Uterus (tissue), 4 donors: ENCODE data around the gene TGIF1. TPM values are rescaled to one million over a fixed set of nuclear protein-coding genes. Genes with fewer than 3 reads are reported as not detected.

Experiments used
- DNase-seq, 2 donors: peaks; one replicate each; pipeline ENCODE4 v3.0.0-alpha.2; 2019 to 2020
- H3K27ac ChIP-seq, 2 donors: fragments of 200-600 bp; sonication (generic); 1 replicate in 1 of 2; 2 replicates in 1 of 2; pipeline ENCODE4 v1.5.1; 2016 to 2018
- H3K27me3 ChIP-seq, 2 donors: fragments of 200-600 bp; sonication (generic); one replicate each; pipeline ENCODE4 v1.5.1; 2018 to 2019; ENCODE audit warnings: control low read depth in 1 of 2
- H3K36me3 ChIP-seq, 2 donors: fragments of 200-600 bp; sonication (generic); one replicate each; pipeline ENCODE4 v1.5.1; 2019; ENCODE audit warnings: control low read depth in 1 of 2
- H3K4me1 ChIP-seq, 2 donors: fragments of 200-600 bp; sonication (generic); one replicate each; pipeline ENCODE4 v1.5.1; 2018 to 2019; ENCODE audit warnings: control low read depth in 1 of 2
- H3K4me3 ChIP-seq, 2 donors: fragments of 200-600 bp; sonication (generic); 1 replicate in 1 of 2; 2 replicates in 1 of 2; pipeline ENCODE4 v1.5.1; 2018 to 2019; ENCODE audit warnings: mild to moderate bottlenecking in 1 of 2
- H3K9me3 ChIP-seq, 2 donors: fragments of 200-600 bp; sonication (generic); one replicate each; pipeline ENCODE4 v1.5.1; 2019; ENCODE audit warnings: control low read depth in 1 of 2
- CTCF ChIP-seq, 4 experiments: fragments of 200-600 bp in 2 of 4; fragments of 450-650 bp in 2 of 4; sonication (generic) in 2 of 4; IDR thresholded peaks; one replicate each; pipeline ENCODE4 v1.5.1; 2016 to 2019; ENCODE audit warnings: antibody characterized with exemption in 4 of 4, mild to moderate bottlenecking in 2 of 4, moderate library complexity in 1 of 4
- POLR2A ChIP-seq, 2 donors: fragments of 450-650 bp; IDR thresholded peaks; one replicate each; pipeline ENCODE4 v1.6.1; 2016; ENCODE audit warnings: antibody characterized with exemption in 2 of 2, mild to moderate bottlenecking in 1 of 2, moderate library complexity in 1 of 2
- intact Hi-C: fragments of 100-400 bp; cut with DNase I; formaldehyde crosslinking; loops from one replicate; pipeline ENCODE4 v1.15.1; 2023; ENCODE audit warnings: low total_unique reads
- total RNA-seq, 4 donors: library from RNA; depleted of rRNA in 3 of 4; stranded (reverse); fragments of >200 nt in 3 of 4; gene quantifications; one replicate each; pipeline versions ENCODE4 v1.1.0 to v1.2.4, GENCODE V29; 2014 to 2023
- donor health status: DM: yes; HTN: yes; CAD: no.

TGIF1 gene
- total RNA-seq, 4 donors from 2014 or later: 34.1 to 161 (median 87.0) TPM

- no peaks in the 10 kb centered on the region for H3K9me3 ChIP-seq
- no peaks in the 10 kb centered on the region for H3K36me3 ChIP-seq
- H3K27me3 ChIP-seq: no peaks in the 10 kb centered on the region
- no peak for DNase-seq
- no peak overlapping the region for H3K27ac ChIP-seq
- intact Hi-C loops: loop anchor here (10.0 kb wide), 1 partner anchor 136 kb away; no protein-coding TSS in a partner anchor
- no peak overlapping the region for H3K4me3 ChIP-seq
- H3K4me1 ChIP-seq: peaks cover 8 to 10% of the 10 kb centered on the region in 2 donors
- TF ChIP-seq POLR2A (IDR thresholded peaks at IDR 0.05): no peak
- TF ChIP-seq CTCF (IDR thresholded peaks at IDR 0.05): no peak
Measured at GRCh38 chr18:3458952-3459853, 9.2 kb downstream of the TGIF1 start.

- intact Hi-C loops: no loop called here
Measured at GRCh38 chr18:3460823-3461398, 10.9 kb downstream of the TGIF1 start.

GRCh38 chr18:3461704-3462103 is 11.7 kb downstream of the TGIF1 start:
- Histone ChIP-seq H3K27me3 (no peaks in the 10 kb centered on the region), H3K9me3 (no peaks in the 10 kb centered on the region), H3K4me1 (peaks cover 0 to 2% of the 10 kb centered on the region in 2 donors), H3K36me3 (no peaks in the 10 kb centered on the region), H3K4me3 (no peak overlapping the region), H3K27ac (no peak overlapping the region)
- intact Hi-C loops: no loop called here
- TF ChIP-seq POLR2A (IDR thresholded peaks at IDR 0.05) (no peak), CTCF (IDR thresholded peaks at IDR 0.05) (no peak)
- no peak for DNase-seq

More at GRCh38 chr18:3460823-3461398, 10.9 kb downstream of the TGIF1 start:
- Histone ChIP-seq H3K27me3 (no peaks in the 10 kb centered on the region), H3K4me1 (peaks cover 2 to 9% of the 10 kb centered on the region in 2 donors), H3K36me3 (no peaks in the 10 kb centered on the region), H3K27ac (no peak overlapping the region), H3K4me3 (no peak overlapping the region), H3K9me3 (no peaks in the 10 kb centered on the region)
- TF ChIP-seq POLR2A (IDR thresholded peaks at IDR 0.05) (no peak), CTCF (IDR thresholded peaks at IDR 0.05) (no peak)
- DNase-seq: no peak

- H3K9me3 ChIP-seq: no peaks in the 10 kb centered on the region
- intact Hi-C loops: no loop called here
- no peaks in the 10 kb centered on the region for H3K36me3 ChIP-seq
- no peak overlapping the region for H3K4me3 ChIP-seq
- H3K27me3 ChIP-seq: no peaks in the 10 kb centered on the region
- TF ChIP-seq CTCF (IDR thresholded peaks at IDR 0.05) (no peak), POLR2A (IDR thresholded peaks at IDR 0.05) (no peak)
- no peaks in the 10 kb centered on the region for H3K4me1 ChIP-seq
- no peak for DNase-seq
- H3K27ac ChIP-seq: no peak overlapping the region
Measured at GRCh38 chr18:3463051-3463450, 13.1 kb downstream of the TGIF1 start.

GRCh38 chr18:3466045-3466444 is 16.1 kb downstream of the TGIF1 start:
- no peak for DNase-seq
- intact Hi-C loops: no loop called here
- no peaks in the 10 kb centered on the region for H3K9me3 ChIP-seq
- no peaks in the 10 kb centered on the region for H3K27me3 ChIP-seq
- H3K4me1 ChIP-seq: no peaks in the 10 kb centered on the region
- TF ChIP-seq CTCF (IDR thresholded peaks at IDR 0.05) (no peak), POLR2A (IDR thresholded peaks at IDR 0.05) (no peak)
- no peak overlapping the region for H3K4me3 ChIP-seq
- H3K36me3 ChIP-seq: no peaks in the 10 kb centered on the region
- H3K27ac ChIP-seq: no peak overlapping the region
